GM12872 (cell line): ENCODE data around the gene BTBD2.

Source experiments
- CTCF ChIP-seq: IDR thresholded peaks from 3 replicates; pipeline ENCODE4 v1.5.1; 2011; ENCODE audit warnings: low read depth, mild to moderate bottlenecking, low read length, moderate library complexity; ENCODE audit not compliant: insufficient read depth

BTBD2 gene

GRCh38 chr19:2035590-2035991, 20.1 kb upstream of the BTBD2 start:
- no peak for TF ChIP-seq CTCF

GRCh38 chr19:2034729-2035589, 19.4 kb upstream of the BTBD2 start:
- no peak for TF ChIP-seq CTCF

GRCh38 chr19:2033825-2034159, 18.3 kb upstream of the BTBD2 start:
- TF ChIP-seq CTCF, result no peak

- no peak for TF ChIP-seq CTCF
These were observed 17.8 kb upstream of the BTBD2 start for GRCh38 chr19:2033115-2033824.

- TF ChIP-seq CTCF, result no peak
These were observed 16.9 kb upstream of the BTBD2 start for GRCh38 chr19:2032296-2032941.

GRCh38 chr19:2027361-2027760, 11.8 kb upstream of the BTBD2 start:
- no peak for TF ChIP-seq CTCF

GRCh38 chr19:2026770-2027169, 11.3 kb upstream of the BTBD2 start:
- no peak for TF ChIP-seq CTCF
